CD4-positive, alpha-beta T cell (primary cell): ENCODE results near the gene DTNB. TPM values are rescaled to one million over a fixed set of nuclear protein-coding genes. Genes with fewer than 3 reads are reported as not detected.

Experiments used
- ATAC-seq: fragments of 200-7000 bp; cut with Tn5 transposase; one replicate; pipeline ENCODE4 v1.10.0; 2022; ENCODE audit warnings: mild to moderate bottlenecking; ENCODE audit not compliant: poor library complexity
- CTCF ChIA-PET: fragments of 350-600 bp; sonication (Branson Sonifier 250); formaldehyde crosslinking; loops from one replicate; lab custom pipeline; 2021; ENCODE audit warnings: antibody characterized with exemption, inconsistent platforms; lab: Charles Lee
- POLR2A ChIA-PET: fragments of 350-600 bp; sonication (Branson Sonifier 250); formaldehyde crosslinking; loops from one replicate; lab custom pipeline; 2021; ENCODE audit warnings: antibody characterized with exemption, inconsistent platforms; lab: Charles Lee
- DNase-seq, 14 experiments: peaks; one replicate each; pipeline ENCODE4 v3.0.0-alpha.2; 2013 to 2020; ENCODE audit warnings: mixed read lengths in 2 of 14
- H3K27ac ChIP-seq, 2 donors: one replicate each; pipeline versions ENCODE4 v1.5.1 to v1.7.0; 2013; ENCODE audit warnings: low read length in 2 of 2, low read depth in 1 of 2, mild to moderate bottlenecking in 1 of 2
- H3K27me3 ChIP-seq, 2 experiments: 1 replicate in 1 of 2; 2 replicates in 1 of 2; pipeline versions ENCODE4 v1.6.1 to v1.7.0; 2013; ENCODE audit warnings: low read length in 2 of 2, control low read depth in 1 of 2, mild to moderate bottlenecking in 1 of 2, moderate library complexity in 1 of 2; ENCODE audit not compliant: insufficient read depth in 2 of 2, control insufficient read depth in 1 of 2
- H3K36me3 ChIP-seq: one replicate; pipeline ENCODE4 v1.6.1; 2013; ENCODE audit warnings: low read length, control low read depth; ENCODE audit not compliant: insufficient read depth
- H3K4me1 ChIP-seq: one replicate; pipeline ENCODE4 v1.6.1; 2013; ENCODE audit warnings: low read length, control low read depth; ENCODE audit not compliant: insufficient read depth
- H3K4me3 ChIP-seq: one replicate; pipeline ENCODE4 v1.5.1; 2013; ENCODE audit warnings: mild to moderate bottlenecking, low read length, moderate library complexity
- H3K9me3 ChIP-seq, 2 experiments: 1 replicate in 1 of 2; 2 replicates in 1 of 2; pipeline versions ENCODE4 v1.6.1 to v1.7.0; 2013; ENCODE audit warnings: low read length in 2 of 2, mild to moderate bottlenecking in 2 of 2, control low read depth in 1 of 2, moderate library complexity in 1 of 2; ENCODE audit not compliant: control insufficient read depth in 1 of 2, insufficient read depth in 1 of 2
- H3K27ac Mint-ChIP-seq: one replicate; pipeline ENCODE4 v1.8.0; 2020; ENCODE audit warnings: mixed read lengths
- H3K27me3 Mint-ChIP-seq: one replicate; pipeline ENCODE4 v1.8.0; 2021; ENCODE audit warnings: mixed read lengths
- H3K36me3 Mint-ChIP-seq: one replicate; pipeline ENCODE4 v1.8.0; 2021; ENCODE audit warnings: low read depth, mixed read lengths
- H3K4me1 Mint-ChIP-seq: one replicate; pipeline ENCODE4 v1.8.0; 2021; ENCODE audit warnings: low read depth, mixed read lengths
- H3K4me3 Mint-ChIP-seq: one replicate; pipeline ENCODE4 v1.8.0; 2020; ENCODE audit warnings: mild to moderate bottlenecking, mixed read lengths
- H3K9me3 Mint-ChIP-seq: one replicate; pipeline ENCODE4 v1.8.0; 2020; ENCODE audit warnings: mixed read lengths
- intact Hi-C, 2 experiments: fragments of 100-400 bp; cut with DNase I in 1 of 2; cut with micrococcal nuclease in 1 of 2; formaldehyde crosslinking; loops; one replicate each; pipeline versions ENCODE4 v1.15.1 to v1.9.0; 2023 to 2025; cut with DNase I, micrococcal nuclease
- total RNA-seq, 174 experiments: library from RNA in 2 of 174; stranded (reverse) in 2 of 174; gene quantifications; one replicate each; pipeline ENCODE4 v1.2.3 and lab custom pipeline; 2021 to 2026
- TF ChIP-seq, protein P1 (sequence below): fragments of 200-600 bp; IDR thresholded peaks from one replicate; pipeline ENCODE4 v1.8.0; 2022; ENCODE audit warnings: antibody characterized with exemption, mild to moderate bottlenecking

The DTNB gene
- total RNA-seq, 2 experiments from 2014 or later: 30.1 to 33.6 TPM

DNA sequence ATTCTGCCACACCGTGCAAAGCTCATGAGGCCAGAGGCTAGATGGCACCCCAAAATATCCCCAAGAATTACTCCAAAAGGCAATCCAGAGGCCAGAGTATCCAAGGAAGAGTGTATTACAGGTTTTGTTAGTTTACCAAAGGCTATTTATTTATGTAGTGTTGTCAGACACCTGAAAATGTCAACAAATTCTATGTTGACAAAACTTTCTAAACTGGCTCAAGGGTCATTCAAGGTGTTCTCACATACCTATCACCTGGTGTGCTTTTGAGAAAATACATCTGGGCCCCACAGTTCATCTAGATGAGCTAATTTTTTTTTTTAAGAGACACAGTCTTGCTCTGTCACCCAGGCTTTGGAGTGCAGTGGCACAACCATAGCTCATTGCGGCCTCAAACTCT is 12.4 kb upstream of the DTNB start:
- Mint-ChIP-seq H3K36me3 (no peaks in the 10 kb centered on the region), H3K4me3 (no peak overlapping the region), H3K9me3 (no peaks in the 10 kb centered on the region), H3K27ac (no peak overlapping the region), H3K4me1 (no peaks in the 10 kb centered on the region), H3K27me3 (peaks cover 6% of the 10 kb centered on the region)
- intact Hi-C loops: no loop called here
- Histone ChIP-seq H3K4me3 (no peak overlapping the region), H3K27me3 (no peaks in the 10 kb centered on the region), H3K27ac (no peak overlapping the region), H3K9me3 (no peaks in the 10 kb centered on the region), H3K36me3 (no peaks in the 10 kb centered on the region), H3K4me1 (no peaks in the 10 kb centered on the region)
- TF ChIP-seq, protein P1, sequence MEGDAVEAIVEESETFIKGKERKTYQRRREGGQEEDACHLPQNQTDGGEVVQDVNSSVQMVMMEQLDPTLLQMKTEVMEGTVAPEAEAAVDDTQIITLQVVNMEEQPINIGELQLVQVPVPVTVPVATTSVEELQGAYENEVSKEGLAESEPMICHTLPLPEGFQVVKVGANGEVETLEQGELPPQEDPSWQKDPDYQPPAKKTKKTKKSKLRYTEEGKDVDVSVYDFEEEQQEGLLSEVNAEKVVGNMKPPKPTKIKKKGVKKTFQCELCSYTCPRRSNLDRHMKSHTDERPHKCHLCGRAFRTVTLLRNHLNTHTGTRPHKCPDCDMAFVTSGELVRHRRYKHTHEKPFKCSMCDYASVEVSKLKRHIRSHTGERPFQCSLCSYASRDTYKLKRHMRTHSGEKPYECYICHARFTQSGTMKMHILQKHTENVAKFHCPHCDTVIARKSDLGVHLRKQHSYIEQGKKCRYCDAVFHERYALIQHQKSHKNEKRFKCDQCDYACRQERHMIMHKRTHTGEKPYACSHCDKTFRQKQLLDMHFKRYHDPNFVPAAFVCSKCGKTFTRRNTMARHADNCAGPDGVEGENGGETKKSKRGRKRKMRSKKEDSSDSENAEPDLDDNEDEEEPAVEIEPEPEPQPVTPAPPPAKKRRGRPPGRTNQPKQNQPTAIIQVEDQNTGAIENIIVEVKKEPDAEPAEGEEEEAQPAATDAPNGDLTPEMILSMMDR: no peak
- DNase-seq (no peak), ATAC-seq (no peak)
- ChIA-PET CTCF (no interaction called here), POLR2A (no interaction called here)

DNA sequence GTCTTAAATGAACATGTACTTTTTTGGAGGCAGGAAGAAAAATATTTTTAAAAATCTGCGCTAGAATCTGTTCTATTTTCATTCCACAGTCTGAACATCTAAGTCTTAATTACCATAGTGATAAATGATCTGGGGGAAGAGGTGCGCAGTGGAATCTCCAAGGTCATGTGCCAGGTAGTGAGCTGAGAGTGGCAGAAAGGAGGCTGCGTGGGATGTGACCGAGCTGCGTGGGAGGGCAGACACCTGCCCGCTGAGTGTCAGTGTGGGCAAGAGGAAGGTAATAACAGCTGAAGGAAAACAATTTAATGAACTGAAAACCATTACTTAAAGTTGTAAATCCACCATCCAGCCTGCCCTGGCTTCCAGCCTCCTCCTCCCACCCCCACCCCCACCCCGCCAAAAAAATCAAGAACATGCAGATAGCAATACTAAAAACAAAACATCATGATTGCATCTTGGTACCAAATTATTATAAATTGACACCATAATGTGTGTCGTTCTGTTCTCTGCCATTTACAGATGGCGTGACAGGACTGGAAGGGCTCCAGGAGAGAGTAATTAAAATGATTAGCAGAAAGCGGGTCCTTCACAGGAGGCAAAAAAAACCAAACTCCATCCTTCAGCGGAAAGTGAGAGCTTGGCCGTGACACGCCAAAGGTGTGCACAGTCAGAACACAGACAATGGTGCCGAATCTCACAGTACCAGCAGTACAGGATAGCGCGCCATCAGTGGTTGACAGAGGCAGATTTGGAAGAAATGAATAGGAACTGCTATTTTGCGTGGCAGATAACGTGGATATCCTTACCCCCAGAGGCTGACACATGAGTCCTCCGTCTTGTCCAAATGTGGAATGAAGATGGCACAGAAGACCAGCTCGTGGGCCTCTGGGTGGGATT is 11.4 kb upstream of the DTNB start:
- intact Hi-C loops: no loop called here
- no peak for ATAC-seq

DNA sequence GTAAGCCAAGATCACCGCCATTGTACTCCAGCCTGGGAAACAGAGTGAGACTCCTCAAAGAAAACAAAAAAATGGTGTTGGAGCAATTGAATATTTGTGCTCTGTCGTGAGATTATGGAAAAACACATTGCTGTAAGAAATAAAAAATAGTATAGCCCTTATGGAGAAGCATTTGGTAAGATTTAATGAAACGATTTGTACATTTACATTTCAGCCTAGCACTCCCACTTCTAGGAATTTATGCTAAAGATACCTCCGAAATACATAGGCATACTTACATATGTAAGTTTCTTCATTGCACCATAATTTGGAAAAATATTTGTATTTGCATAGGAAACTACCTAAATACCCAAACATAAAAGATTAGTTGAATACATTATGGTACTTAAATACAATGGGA is 8.7 kb upstream of the DTNB start:
- CTCF ChIA-PET: no interaction called here
- no peak overlapping the region for H3K4me3 Mint-ChIP-seq

More for the DNA sequence above, 11.4 kb upstream of the DTNB start:
- Histone ChIP-seq H3K27ac (no peak overlapping the region), H3K27me3 (no peaks in the 10 kb centered on the region), H3K9me3 (no peaks in the 10 kb centered on the region), H3K4me3 (no peak overlapping the region), H3K36me3 (no peaks in the 10 kb centered on the region), H3K4me1 (no peaks in the 10 kb centered on the region)
- Mint-ChIP-seq H3K9me3 (no peaks in the 10 kb centered on the region), H3K36me3 (no peaks in the 10 kb centered on the region), H3K4me1 (no peaks in the 10 kb centered on the region), H3K27me3 (peaks cover 6% of the 10 kb centered on the region), H3K27ac (no peak overlapping the region), H3K4me3 (no peak overlapping the region)
- no peak for DNase-seq
- TF ChIP-seq, protein P1: no peak
- POLR2A ChIA-PET: no interaction called here
- CTCF ChIA-PET: no interaction called here

More for the DNA sequence above, 8.7 kb upstream of the DTNB start:
- Histone ChIP-seq H3K27me3 (no peaks in the 10 kb centered on the region), H3K4me1 (no peaks in the 10 kb centered on the region), H3K9me3 (no peaks in the 10 kb centered on the region), H3K27ac (no peak overlapping the region), H3K4me3 (no peak overlapping the region), H3K36me3 (no peaks in the 10 kb centered on the region)
- intact Hi-C loops: no loop called here
- POLR2A ChIA-PET: no interaction called here
- DNase-seq (no peak), ATAC-seq (no peak)
- Mint-ChIP-seq H3K4me1 (no peaks in the 10 kb centered on the region), H3K9me3 (no peaks in the 10 kb centered on the region), H3K27ac (no peak overlapping the region), H3K36me3 (no peaks in the 10 kb centered on the region), H3K27me3 (peaks cover 6% of the 10 kb centered on the region)
- TF ChIP-seq, protein P1: no peak
